Measurements from ENCODE around the gene CRTC1.

The CRTC1 gene

DNA sequence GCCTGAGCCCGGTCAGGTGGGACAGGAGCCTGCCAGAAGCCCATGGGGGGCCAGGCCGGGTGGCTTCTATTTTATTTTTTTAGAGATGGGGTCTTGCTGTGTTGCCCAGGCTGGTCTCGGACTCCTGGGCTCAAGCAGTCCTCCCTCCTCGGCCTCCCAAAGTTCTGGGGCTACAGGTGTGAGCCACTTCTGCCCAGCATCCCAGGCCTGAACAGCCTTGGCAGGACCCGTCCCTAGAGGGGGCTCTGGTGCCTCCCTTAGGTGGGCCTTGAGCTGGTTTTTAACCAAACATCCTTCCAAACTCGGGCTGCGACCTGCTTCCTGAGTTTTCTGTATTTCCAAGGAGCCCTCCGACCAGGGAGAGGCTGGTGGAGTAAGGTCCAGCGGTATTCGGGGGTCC lies 97.2 kb downstream of the CRTC1 start:
- TF ChIP-seq SNAI2 (CRISPR knock-in tag; IDR thresholded peaks at IDR 0.05) (no peak), ISL1 (CRISPR knock-in tag; IDR thresholded peaks at IDR 0.05) (no peak), OSR1 (CRISPR knock-in tag; IDR thresholded peaks at IDR 0.05) (no peak), CSDC2 (CRISPR knock-in tag; IDR thresholded peaks at IDR 0.05) (no peak), ZNF8 (CRISPR knock-in tag; IDR thresholded peaks at IDR 0.05) (no peak), ARNTL (CRISPR knock-in tag; IDR thresholded peaks at IDR 0.05; ENCODE audit: borderline replicate concordance, low read depth) (no peak), GLIS3 (CRISPR knock-in tag; IDR thresholded peaks at IDR 0.05) (no peak), ZC3H10 (CRISPR knock-in tag; IDR thresholded peaks at IDR 0.05) (no peak), TOX (CRISPR knock-in tag; IDR thresholded peaks at IDR 0.05; ENCODE audit: borderline replicate concordance) (no peak), ZNF70 (CRISPR knock-in tag; IDR thresholded peaks at IDR 0.05) (no peak), RARB (CRISPR knock-in tag; IDR thresholded peaks at IDR 0.05) (no peak), ZFP3 (CRISPR knock-in tag; IDR thresholded peaks at IDR 0.05) (no peak), ESRRG (CRISPR knock-in tag; IDR thresholded peaks at IDR 0.05) (no peak), PPARA (CRISPR knock-in tag; IDR thresholded peaks at IDR 0.05; ENCODE audit: borderline replicate concordance) (no peak), ZNF565 (CRISPR knock-in tag; conservative IDR thresholded peaks at IDR 0.05; ENCODE audit: low read depth) (no peak)
- TF ChIP-seq, protein P1, sequence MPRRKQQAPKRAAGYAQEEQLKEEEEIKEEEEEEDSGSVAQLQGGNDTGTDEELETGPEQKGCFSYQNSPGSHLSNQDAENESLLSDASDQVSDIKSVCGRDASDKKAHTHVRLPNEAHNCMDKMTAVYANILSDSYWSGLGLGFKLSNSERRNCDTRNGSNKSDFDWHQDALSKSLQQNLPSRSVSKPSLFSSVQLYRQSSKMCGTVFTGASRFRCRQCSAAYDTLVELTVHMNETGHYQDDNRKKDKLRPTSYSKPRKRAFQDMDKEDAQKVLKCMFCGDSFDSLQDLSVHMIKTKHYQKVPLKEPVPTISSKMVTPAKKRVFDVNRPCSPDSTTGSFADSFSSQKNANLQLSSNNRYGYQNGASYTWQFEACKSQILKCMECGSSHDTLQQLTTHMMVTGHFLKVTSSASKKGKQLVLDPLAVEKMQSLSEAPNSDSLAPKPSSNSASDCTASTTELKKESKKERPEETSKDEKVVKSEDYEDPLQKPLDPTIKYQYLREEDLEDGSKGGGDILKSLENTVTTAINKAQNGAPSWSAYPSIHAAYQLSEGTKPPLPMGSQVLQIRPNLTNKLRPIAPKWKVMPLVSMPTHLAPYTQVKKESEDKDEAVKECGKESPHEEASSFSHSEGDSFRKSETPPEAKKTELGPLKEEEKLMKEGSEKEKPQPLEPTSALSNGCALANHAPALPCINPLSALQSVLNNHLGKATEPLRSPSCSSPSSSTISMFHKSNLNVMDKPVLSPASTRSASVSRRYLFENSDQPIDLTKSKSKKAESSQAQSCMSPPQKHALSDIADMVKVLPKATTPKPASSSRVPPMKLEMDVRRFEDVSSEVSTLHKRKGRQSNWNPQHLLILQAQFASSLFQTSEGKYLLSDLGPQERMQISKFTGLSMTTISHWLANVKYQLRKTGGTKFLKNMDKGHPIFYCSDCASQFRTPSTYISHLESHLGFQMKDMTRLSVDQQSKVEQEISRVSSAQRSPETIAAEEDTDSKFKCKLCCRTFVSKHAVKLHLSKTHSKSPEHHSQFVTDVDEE (CRISPR knock-in tag; IDR thresholded peaks at IDR 0.05) = no peak
- TF ChIP-seq, protein P2, sequence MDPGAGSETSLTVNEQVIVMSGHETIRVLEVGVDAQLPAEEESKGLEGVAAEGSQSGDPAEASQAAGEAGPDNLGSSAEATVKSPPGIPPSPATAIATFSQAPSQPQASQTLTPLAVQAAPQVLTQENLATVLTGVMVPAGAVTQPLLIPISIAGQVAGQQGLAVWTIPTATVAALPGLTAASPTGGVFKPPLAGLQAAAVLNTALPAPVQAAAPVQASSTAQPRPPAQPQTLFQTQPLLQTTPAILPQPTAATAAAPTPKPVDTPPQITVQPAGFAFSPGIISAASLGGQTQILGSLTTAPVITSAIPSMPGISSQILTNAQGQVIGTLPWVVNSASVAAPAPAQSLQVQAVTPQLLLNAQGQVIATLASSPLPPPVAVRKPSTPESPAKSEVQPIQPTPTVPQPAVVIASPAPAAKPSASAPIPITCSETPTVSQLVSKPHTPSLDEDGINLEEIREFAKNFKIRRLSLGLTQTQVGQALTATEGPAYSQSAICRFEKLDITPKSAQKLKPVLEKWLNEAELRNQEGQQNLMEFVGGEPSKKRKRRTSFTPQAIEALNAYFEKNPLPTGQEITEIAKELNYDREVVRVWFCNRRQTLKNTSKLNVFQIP (CRISPR knock-in tag; IDR thresholded peaks at IDR 0.05; ENCODE audit: borderline replicate concordance, low read depth) = no peak
- TF ChIP-seq, protein P3, sequence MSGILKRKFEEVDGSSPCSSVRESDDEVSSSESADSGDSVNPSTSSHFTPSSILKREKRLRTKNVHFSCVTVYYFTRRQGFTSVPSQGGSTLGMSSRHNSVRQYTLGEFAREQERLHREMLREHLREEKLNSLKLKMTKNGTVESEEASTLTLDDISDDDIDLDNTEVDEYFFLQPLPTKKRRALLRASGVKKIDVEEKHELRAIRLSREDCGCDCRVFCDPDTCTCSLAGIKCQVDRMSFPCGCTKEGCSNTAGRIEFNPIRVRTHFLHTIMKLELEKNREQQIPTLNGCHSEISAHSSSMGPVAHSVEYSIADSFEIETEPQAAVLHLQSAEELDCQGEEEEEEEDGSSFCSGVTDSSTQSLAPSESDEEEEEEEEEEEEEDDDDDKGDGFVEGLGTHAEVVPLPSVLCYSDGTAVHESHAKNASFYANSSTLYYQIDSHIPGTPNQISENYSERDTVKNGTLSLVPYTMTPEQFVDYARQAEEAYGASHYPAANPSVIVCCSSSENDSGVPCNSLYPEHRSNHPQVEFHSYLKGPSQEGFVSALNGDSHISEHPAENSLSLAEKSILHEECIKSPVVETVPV (CRISPR knock-in tag; IDR thresholded peaks at IDR 0.05) = no peak
- TF ChIP-seq, protein P4, sequence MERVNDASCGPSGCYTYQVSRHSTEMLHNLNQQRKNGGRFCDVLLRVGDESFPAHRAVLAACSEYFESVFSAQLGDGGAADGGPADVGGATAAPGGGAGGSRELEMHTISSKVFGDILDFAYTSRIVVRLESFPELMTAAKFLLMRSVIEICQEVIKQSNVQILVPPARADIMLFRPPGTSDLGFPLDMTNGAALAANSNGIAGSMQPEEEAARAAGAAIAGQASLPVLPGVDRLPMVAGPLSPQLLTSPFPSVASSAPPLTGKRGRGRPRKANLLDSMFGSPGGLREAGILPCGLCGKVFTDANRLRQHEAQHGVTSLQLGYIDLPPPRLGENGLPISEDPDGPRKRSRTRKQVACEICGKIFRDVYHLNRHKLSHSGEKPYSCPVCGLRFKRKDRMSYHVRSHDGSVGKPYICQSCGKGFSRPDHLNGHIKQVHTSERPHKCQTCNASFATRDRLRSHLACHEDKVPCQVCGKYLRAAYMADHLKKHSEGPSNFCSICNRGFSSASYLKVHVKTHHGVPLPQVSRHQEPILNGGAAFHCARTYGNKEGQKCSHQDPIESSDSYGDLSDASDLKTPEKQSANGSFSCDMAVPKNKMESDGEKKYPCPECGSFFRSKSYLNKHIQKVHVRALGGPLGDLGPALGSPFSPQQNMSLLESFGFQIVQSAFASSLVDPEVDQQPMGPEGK (CRISPR knock-in tag; IDR thresholded peaks at IDR 0.05; ENCODE audit: borderline replicate concordance) = no peak
- ATAC-seq = no peak

DNA sequence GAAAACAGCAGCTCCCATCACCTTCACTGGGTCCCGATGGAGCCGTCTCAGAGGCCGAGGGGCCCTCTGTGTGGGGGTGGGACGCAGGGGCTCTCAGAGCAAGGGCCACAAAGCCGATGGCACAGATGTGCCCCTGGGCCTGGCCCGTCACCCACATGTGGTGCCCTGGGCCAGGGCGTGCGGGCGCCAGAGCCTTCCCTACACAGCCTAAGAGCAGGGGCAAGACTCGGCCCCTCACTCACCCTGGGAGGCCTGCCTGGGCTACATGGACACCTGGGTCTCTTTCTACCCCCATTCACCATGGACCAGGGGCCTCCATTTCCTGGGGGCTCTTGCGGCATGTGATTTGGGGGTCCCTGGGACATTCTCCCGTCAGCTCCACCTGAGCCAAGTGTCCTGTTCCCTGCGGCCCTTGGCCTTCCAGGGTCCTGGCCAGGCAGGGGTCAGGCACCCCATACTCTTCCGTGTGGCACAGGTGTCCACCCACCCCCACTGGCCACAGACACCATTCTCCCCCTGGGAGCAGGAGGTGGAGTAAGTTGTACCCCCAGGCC lies 97.6 kb downstream of the CRTC1 start:
- no peak for ATAC-seq
- no peak for TF ChIP-seq PPARA (CRISPR knock-in tag; IDR thresholded peaks at IDR 0.05; ENCODE audit: borderline replicate concordance)
- TF ChIP-seq ZFP3 (CRISPR knock-in tag; IDR thresholded peaks at IDR 0.05) = no peak
- no peak for TF ChIP-seq SNAI2 (CRISPR knock-in tag; IDR thresholded peaks at IDR 0.05)

DNA sequence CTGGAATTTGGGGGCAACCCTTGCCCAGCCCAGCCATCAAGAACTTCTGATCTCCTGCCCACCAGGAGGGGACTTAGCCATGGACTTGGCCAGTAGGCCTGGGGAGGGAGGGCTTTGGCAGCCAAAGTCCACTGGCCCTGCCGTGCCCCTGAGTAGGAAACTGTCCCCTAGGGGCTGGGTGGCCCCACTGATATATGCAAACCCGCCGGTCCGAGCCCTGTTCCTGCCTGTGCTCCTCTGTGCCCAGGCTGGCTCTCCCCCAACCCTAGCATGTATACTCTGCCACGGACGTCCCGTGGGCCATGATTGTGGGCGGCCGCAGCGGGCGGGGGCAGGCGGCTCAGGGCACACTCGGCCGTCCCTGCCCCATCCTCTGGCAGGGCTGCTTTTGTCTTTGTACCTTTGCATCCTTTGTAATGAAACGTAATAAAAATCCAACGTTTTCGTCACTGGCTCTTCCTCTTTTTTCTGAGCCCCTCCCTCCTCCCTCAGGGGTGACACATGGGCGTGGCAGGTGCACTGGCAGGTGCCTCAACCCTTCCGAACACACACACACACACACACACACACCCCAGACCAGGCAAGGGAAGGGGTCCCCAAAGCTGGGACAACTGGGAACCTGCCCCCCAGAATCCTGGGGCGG lies 98.5 kb downstream of the CRTC1 start:
- no peak for ATAC-seq

More for the DNA sequence above, 98.5 kb downstream of the CRTC1 start:
- TF ChIP-seq, protein P4 (CRISPR knock-in tag; IDR thresholded peaks at IDR 0.05; ENCODE audit: borderline replicate concordance) = no peak

All from SK-N-SH treated with all-trans-retinoic acid at 6 μM for 48 hours (cell line).